NCI-H2029 treated with DMSO at 0.1 percent for 48 hours (cell line): ENCODE results near the gene TPRN.

ENCODE experiments used
- DNase-seq: peaks from one replicate; lab custom pipeline; 2025; lab: John Stamatoyannopoulos, UW

The TPRN gene

GRCh38 chr9:137236238-137236935 lies 35.8 kb upstream of the TPRN start:
- DNase-seq, result peak; percentile 52

DNA sequence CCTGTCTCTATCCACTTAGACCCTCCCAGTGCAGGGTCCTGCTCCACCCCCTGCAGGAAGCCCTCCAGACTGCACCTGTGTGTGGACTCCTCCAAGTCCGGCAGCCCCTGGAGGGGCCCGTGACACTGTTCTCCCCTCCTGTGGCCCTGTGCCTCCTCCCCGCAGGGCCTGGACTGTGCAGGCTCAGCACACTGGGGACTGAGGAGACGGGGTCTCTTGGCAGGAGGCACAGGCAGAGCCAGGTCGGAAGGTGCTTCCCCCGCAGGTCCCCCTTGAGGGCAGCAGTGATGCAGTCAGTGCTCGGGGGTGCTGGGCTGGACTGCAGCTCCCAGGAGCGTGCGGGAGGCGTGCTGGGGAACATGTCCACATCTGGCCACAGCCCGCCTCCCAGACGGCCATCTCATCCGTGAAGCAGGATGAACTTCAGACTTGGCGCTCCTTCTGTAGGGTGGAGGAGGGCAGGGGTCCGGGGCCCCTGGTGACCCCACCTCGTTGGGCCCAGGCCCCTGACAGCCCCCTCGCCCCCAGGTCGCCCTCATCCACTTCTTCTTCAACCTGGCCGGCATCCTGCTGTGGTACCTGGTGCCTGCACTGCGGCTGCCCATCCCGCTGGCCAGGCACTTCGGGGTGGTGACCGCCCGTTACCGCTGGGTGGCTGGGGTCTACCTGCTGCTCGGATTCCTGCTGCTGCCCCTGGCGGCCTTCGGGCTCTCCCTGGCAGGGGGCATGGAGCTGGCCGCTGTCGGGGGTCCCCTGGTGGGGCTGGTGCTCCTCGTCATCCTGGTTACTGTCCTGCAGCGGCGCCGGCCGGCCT lies 35.1 kb upstream of the TPRN start:
- DNase-seq, result no peak

GRCh38 chr9:137234758-137235423 lies 34.4 kb upstream of the TPRN start:
- no peak for DNase-seq

GRCh38 chr9:137234055-137234697 lies 33.6 kb upstream of the TPRN start:
- no peak for DNase-seq

DNA sequence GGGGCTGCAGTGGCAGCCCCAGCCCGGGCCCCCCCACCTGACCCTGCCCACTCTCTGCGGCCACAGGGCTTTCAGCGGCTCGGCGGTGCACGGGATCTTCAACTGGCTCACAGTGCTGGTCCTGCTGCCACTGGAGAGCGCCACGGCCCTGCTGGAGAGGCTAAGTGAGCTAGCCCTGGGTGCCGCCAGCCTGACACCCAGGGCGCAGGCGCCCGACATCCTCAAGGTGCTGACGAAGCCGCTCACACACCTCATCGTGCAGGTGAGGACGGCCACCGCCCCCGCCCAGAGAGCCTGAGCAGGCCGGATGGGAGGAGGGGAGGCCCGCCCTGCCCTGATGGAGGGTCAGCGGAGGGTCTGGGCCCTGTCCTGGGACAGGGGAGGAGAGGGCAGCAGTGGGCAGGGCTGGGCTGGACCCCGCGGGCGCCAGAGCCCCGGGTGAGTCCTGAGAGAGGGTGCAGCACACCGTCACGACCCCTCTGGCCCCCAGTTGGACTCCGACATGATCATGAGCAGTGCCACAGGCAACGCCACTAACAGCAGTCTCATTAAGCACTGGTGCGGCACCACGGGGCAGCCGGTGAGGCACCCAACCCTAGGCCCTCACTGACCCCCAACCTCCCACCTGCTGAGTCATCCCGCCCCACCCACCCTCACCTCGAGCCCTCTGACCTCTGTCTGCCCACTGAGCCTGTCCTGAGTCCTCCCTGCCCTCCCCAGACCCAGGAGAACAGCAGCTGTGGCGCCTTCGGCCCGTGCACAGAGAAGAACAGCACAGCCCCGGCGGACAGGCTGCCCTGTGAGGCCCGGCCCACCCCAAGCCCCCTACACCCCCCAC lies 32.8 kb upstream of the TPRN start:
- DNase-seq, result no peak

DNA sequence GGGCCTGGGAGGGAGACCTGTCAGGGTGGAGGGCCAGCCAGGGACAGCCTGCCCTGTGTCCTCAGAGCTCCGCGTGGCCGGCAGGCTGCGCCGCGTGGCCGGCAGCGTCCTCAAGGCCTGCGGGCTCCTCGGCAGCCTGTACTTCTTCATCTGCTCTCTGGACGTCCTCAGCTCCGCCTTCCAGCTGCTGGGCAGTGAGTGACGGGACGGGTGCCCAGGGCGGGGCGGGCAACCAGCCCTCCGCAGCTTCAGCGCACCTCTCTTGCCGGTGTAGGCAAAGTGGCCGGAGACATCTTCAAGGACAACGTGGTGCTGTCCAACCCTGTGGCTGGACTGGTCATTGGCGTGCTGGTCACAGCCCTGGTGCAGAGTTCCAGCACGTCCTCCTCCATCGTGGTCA lies 32.0 kb upstream of the TPRN start:
- DNase-seq, result no peak

- DNase-seq, result no peak
These were observed 31.6 kb upstream of the TPRN start for GRCh38 chr9:137232101-137232500.

GRCh38 chr9:137231372-137232039 lies 31.0 kb upstream of the TPRN start:
- DNase-seq, result no peak

DNA sequence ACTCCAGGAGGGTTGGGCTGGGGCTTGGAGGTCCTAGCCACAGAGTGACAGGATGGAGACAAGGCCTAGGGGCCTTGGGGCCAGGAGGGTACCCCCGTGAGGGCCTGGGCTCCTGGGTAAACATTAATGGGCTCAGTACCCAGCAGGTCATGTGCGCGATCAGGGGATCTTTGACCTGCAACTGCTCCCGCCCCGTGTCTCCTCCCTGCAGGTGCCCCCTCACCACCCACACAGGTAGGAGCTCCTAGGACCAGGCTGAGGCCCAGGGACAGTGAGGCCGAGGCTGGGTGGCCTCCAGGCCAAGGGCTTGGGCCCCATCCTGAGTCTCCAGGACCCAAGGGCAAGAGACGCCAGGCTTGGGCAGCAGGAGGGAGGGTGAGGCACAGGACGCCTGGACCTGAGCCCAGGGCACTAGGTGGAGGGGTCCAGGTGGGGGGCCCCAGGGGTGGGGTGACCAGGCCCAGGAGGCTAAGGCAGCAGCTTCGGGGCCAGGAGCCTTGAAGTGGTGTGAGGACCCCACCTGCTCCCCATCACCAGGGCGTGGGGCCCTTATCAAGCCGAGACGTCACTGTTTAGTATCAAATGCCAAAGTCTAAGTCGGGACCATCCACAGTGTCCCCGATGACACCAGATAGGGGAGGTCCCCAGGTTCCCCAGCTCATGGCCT lies 30.3 kb upstream of the TPRN start, which contains the start of gene SLC34A3:
Gene SLC34A3, plus strand, starts transcription at position 197 of the 667 bp plus-strand sequence. CDS start 802 bp downstream, outside the sequence.
- no peak for DNase-seq

DNA sequence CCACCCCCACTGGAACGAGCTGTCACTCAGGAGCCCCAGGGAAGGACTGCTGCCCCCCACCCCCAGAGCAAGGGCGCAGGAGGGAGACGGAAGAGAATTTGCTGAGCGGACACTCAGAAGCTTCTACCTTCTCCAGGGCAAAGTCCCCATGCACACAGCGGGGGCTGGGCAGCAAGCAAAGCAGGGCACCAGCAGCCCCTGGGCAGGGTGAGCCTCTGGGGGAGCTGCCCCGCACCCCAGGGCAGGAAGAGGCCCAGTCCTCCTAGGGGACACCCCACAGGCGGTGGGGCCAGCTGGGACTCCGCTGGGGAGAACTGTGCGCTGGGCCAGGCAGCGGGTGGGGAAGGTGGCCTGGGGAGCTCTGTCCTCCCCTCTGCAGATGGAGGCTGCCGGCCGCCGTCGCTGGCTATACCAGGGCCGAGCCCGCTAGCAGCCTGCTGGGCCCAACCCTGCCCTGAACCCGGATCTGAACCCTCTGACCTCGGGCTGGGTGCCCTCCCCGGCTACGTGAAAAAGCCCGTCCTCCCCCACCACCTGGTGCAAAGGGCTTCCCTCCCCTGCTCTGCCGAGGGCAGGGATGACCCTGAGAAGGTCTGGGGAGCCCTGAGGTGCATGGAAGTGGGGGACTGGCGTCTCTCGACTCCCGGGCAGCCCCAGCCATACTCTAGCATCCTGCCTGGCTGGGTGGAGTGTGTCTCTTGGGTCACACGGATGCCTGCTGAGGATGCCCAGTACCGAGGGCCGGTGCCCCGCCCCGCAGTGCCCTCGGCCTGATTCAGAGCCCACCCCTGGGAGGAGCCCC lies 29.6 kb upstream of the TPRN start:
- DNase-seq, result no peak

DNA sequence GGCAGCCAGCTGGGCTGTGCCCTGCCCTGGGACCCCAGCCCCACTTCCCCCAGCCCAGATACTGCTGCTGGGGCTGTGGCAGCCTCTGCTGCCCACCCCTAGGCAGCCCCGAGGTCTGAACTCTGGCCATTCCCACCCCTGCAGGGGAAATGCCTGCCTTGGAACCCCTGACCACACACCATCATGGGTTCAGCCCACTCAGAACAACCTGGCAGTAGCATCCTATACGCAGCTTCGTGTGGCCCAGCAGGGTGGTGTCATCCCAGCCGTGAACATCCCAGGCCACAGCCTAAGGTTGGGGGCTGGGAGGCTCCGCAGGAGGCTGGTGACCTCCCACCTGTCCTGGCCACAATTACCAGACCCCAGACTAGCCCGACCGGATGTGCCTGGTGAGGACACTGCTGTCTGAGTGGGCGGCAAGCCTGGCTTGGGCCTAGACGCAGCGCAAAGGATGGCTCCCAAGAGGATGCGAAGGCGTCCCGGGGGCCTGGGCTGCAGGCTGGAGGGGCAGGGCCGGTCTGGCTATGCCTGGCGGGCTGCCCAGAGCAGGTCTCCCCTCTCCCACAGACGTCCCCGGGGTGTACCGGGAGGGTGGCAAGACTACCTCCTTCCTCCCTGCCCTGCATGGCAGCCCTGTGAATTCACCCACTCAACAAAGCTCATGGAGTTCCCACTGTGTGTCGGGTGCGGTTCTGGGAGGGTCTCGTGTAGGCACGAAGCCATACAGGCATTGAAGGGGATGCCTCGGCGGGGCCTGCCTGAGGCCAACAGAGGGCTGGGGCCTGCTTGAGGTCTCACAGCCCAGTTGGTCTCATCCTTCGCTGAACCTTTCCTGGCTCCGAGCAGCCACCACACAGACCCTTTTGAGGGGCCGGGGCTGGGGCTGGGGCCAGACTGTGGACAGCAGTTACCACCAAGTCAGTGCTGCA lies 28.7 kb upstream of the TPRN start:
- DNase-seq, result no peak

DNA sequence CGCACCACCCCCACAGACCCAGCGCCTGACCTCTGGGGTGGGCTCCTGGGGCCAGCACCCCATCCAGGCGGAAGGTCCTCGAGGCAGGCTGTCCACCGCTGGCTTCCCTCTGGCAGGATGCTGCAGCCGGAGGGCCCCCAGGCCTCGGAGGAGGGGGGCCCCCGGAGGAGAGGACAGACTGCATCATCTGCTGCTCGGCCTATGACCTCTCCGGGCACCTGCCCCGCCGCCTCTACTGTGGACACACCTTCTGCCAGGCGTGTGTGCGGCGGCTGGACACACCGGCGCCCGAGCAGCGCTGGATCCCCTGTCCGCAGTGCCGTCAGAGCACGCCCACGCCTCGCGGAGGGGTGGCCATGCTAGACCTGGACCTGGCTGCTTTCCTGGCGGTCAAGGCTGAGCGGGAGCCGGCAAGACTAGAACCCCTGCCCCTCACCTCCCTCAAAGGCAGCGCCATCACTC lies 28.0 kb upstream of the TPRN start:
- DNase-seq, result no peak

GRCh38 chr9:137227853-137228505 lies 27.4 kb upstream of the TPRN start:
- no peak for DNase-seq

DNA sequence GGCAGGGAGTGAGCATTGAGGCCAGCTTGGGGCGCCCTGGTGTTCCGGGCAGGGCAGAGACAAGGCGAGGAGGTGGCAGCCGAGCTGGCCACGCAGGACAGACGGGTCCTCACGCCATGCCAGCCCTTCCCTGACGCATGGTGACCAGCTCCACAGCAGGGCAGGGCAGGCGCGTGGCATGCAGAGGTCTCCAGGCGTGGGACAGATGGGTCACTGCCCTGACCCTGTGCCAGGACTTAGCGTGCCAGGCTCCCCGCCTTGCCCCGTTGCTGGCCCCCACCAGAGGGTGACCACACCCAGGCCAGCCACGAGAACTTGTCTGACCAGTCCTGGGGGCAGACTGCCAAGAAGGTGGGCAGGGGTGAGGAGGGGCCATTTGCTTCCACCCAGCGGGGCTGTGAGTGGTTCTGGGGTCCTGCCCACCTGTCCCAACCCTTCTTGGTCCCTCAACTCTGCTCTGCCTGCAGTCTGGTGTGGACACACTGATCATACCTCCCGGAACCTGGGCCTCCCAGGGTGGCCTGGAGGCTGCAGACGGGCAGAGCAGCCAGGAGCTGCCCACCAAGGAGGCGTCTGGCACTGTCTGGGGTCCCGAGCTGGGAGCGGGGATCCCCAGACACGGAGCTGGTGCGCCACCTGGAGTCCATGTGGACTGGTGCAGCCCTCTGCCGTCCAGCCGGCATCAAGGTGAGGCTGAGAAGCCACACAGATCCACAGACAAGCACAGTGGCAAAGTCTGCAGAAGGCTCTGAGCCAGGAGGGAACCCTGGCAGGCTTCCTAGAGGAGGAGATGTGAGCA lies 26.7 kb upstream of the TPRN start, which contains the start of gene RNF224:
Gene RNF224, plus strand, starts transcription at position 449 of the 799 bp plus-strand sequence. CDS start 834 bp downstream, outside the sequence.
- DNase-seq, result peak; percentile 35

DNA sequence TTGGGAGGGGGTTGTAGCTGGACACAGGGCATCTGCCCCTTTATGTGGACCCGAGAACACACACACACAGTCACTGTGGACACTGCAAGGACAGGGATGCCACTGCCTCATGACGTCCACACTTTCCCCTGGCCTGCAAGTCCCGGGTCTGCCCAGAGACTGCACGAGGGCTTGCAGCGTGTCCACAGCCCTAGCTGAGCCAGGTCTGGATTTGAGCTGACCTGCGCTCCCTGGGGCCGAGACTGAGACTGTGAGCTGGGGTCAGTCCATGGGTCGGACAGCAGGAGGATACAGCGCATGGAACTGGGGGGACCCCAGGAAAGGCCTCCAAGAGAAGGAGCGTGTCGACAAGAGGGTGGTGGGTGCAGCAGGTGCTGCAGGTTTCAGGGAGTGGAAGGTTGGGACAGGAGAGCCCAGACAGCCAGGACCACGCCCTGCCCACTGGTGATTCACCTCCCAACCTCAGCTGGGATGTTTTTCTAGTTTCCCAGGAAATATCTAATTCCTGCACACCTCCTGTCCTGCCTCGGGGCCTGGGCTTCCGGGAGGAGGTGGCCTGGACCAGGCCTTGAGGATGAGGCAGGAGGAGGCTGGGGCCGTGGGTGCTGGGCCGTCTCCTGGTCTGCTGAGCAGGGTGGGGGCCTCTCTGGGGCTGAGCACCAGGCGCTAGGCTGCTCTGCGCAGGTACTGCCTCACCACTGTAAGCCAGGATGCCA lies 26.0 kb upstream of the TPRN start:
- no peak for DNase-seq
